Smooth muscle cell (in vitro differentiated cells): ENCODE measurements around the gene ZCCHC4. TPM values are rescaled to one million over a fixed set of nuclear protein-coding genes. Genes with fewer than 3 reads are reported as not detected.

Experiments used
- DNase-seq: peaks from one replicate; lab custom pipeline; 2025; ENCODE audit not compliant: unreplicated experiment; lab: John Stamatoyannopoulos, UW
- H2AFZ ChIP-seq: fragments of 200-600 bp; sonication (generic); 2 replicates; pipeline ENCODE4 v1.6.0; 2016; ENCODE audit warnings: antibody characterized with exemption, low read depth, mild to moderate bottlenecking
- H3F3A ChIP-seq: fragments of 200-600 bp; sonication (generic); 2 replicates; pipeline ENCODE4 v1.6.0; 2017; ENCODE audit warnings: antibody characterized with exemption, low read depth
- H3K27ac ChIP-seq: fragments of 200-600 bp; sonication (generic); 2 replicates; pipeline ENCODE4 v1.5.1; 2016; ENCODE audit warnings: low read depth, mild to moderate bottlenecking
- H3K27me3 ChIP-seq: fragments of 200-600 bp; sonication (generic); 2 replicates; pipeline ENCODE4 v1.6.1; 2016; ENCODE audit warnings: low read depth, mild to moderate bottlenecking
- H3K36me3 ChIP-seq: fragments of 200-600 bp; sonication (generic); 2 replicates; pipeline ENCODE4 v1.5.1; 2016; ENCODE audit warnings: low read depth
- H3K4me1 ChIP-seq: fragments of 200-600 bp; sonication (generic); 2 replicates; pipeline ENCODE4 v1.5.1; 2016; ENCODE audit warnings: low read depth
- H3K4me2 ChIP-seq: fragments of 200-600 bp; sonication (generic); 2 replicates; pipeline ENCODE4 v1.6.0; 2016; ENCODE audit warnings: mild to moderate bottlenecking
- H3K4me3 ChIP-seq: fragments of 200-600 bp; sonication (generic); 2 replicates; pipeline ENCODE4 v1.5.1; 2016; ENCODE audit warnings: mild to moderate bottlenecking
- H3K79me2 ChIP-seq: fragments of 200-600 bp; sonication (generic); 2 replicates; pipeline ENCODE4 v1.6.0; 2016; ENCODE audit warnings: low read depth, mild to moderate bottlenecking
- H3K9ac ChIP-seq: fragments of 200-600 bp; sonication (generic); 2 replicates; pipeline ENCODE4 v1.6.0; 2016; ENCODE audit warnings: low read depth
- H3K9me3 ChIP-seq: fragments of 200-600 bp; sonication (generic); replicated peaks from 2 replicates; pipeline ENCODE4 v1.5.1; 2016; ENCODE audit warnings: low read depth
- H4K20me1 ChIP-seq: fragments of 200-600 bp; sonication (generic); 2 replicates; pipeline ENCODE4 v1.6.0; 2016; ENCODE audit warnings: low read depth
- WGBS: methylation state at CpG from one replicate; pipeline ENCODE4 v1.1.7; 2016; ENCODE audit warnings: low lambda C conversion rate; 5-methylcytosine and 5-hydroxymethylcytosine counted together
- polyA plus RNA-seq: library from polyadenylated mRNA; unstranded; fragments of >200 nt; fragmentation: Nextera tagmentation; extraction: Ambion mirVana; gene quantifications from 2 replicates; pipeline ENCODE4 v1.2.1, GENCODE V29; 2016
- total RNA-seq: library from RNA; depleted of rRNA; stranded (reverse); fragments of >200 nt; gene quantifications from 2 replicates; pipeline ENCODE4 v1.2.3, GENCODE V29; 2014
- TF ChIP-seq, protein P1 (sequence below): fragments of 200-600 bp; sonication (generic); IDR thresholded peaks from 2 replicates; pipeline ENCODE4 v1.5.1; 2017; ENCODE audit warnings: borderline replicate concordance, mild to moderate bottlenecking, antibody characterized with exemption; ENCODE audit not compliant: insufficient read depth, poor library complexity, severe bottlenecking

The ZCCHC4 gene
- total and polyA plus RNA-seq, 2 experiments from 2014 or later: 11.9 to 14.1 TPM

DNA sequence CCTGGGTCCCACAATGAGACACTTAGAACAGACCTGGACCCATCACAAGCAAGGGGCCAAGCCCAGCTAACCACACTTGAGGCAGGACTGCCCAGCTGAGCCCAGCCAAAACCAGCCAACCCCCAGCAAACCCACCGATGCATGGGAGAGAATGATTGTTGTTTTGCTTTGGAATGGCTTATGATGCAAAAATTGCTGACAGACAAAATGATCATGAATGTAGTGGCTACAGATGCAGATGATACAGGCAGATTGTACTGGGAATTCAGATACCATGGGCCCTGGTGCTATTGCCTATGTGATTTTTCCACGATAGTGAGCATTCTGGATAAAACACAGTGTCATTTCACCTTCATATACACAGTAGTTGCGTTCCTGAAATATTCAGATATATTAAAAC, 9.0 kb upstream of the ZCCHC4 start:
- no peaks in the 10 kb centered on the region for H3K4me1 ChIP-seq
- H3K9me3 ChIP-seq: no peaks in the 10 kb centered on the region
- no peak overlapping the region for H3K4me2 ChIP-seq
- no peaks in the 10 kb centered on the region for H3K79me2 ChIP-seq
- no peaks in the 10 kb centered on the region for H4K20me1 ChIP-seq
- H3K9ac ChIP-seq: no peak overlapping the region
- H3K4me3 ChIP-seq: no peak overlapping the region
- 93% methylated on average over 3 of the region's 3 CpGs for WGBS
- TF ChIP-seq, protein P1, sequence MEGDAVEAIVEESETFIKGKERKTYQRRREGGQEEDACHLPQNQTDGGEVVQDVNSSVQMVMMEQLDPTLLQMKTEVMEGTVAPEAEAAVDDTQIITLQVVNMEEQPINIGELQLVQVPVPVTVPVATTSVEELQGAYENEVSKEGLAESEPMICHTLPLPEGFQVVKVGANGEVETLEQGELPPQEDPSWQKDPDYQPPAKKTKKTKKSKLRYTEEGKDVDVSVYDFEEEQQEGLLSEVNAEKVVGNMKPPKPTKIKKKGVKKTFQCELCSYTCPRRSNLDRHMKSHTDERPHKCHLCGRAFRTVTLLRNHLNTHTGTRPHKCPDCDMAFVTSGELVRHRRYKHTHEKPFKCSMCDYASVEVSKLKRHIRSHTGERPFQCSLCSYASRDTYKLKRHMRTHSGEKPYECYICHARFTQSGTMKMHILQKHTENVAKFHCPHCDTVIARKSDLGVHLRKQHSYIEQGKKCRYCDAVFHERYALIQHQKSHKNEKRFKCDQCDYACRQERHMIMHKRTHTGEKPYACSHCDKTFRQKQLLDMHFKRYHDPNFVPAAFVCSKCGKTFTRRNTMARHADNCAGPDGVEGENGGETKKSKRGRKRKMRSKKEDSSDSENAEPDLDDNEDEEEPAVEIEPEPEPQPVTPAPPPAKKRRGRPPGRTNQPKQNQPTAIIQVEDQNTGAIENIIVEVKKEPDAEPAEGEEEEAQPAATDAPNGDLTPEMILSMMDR: no peak
- no peaks in the 10 kb centered on the region for H3F3A ChIP-seq
- no peaks in the 10 kb centered on the region for H3K27me3 ChIP-seq
- no peak overlapping the region for H3K27ac ChIP-seq
- no peaks in the 10 kb centered on the region for H3K36me3 ChIP-seq
- H2AFZ ChIP-seq: no peak overlapping the region
- DNase-seq: no peak

DNA sequence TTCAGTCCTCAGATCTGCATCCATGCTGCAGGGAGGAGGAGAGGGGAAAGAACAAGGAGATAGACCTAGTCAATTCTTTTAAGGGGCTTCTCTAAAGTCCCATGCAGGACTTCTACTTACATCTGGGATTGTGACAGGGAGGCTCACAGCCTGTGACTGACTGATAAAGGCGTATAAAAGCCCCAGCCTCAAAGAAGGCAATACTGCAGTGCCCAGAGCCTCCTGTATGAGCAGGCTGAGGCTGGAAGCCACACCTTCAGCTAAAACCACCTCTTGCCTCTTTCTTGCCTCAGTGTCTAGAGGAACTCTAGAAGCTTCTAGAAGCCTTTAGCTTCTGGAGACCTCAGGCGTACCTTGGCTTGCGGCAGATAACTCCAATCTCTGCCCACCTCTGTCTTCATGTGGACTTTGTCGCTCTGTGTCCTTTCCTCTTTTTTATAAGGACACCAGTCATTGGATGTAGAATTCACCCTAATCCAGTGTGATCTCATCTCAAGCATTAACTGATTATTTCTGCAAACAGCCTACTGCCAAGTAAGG, 6.0 kb upstream of the ZCCHC4 start:
- H3K4me2 ChIP-seq: no peak overlapping the region
- no peak overlapping the region for H2AFZ ChIP-seq
- DNase-seq: no peak
- no peaks in the 10 kb centered on the region for H3K79me2 ChIP-seq
- H3K27me3 ChIP-seq: no peaks in the 10 kb centered on the region
- no peaks in the 10 kb centered on the region for H3K4me1 ChIP-seq
- no peak overlapping the region for H3K4me3 ChIP-seq
- H3F3A ChIP-seq: no peaks in the 10 kb centered on the region
- TF ChIP-seq, protein P1: no peak
- H3K36me3 ChIP-seq: no peaks in the 10 kb centered on the region
- H3K9me3 ChIP-seq: no peaks in the 10 kb centered on the region
- H3K9ac ChIP-seq: no peak overlapping the region
- no peaks in the 10 kb centered on the region for H4K20me1 ChIP-seq
- 74% methylated on average over 4 of the region's 4 CpGs for WGBS
- H3K27ac ChIP-seq: no peak overlapping the region

DNA sequence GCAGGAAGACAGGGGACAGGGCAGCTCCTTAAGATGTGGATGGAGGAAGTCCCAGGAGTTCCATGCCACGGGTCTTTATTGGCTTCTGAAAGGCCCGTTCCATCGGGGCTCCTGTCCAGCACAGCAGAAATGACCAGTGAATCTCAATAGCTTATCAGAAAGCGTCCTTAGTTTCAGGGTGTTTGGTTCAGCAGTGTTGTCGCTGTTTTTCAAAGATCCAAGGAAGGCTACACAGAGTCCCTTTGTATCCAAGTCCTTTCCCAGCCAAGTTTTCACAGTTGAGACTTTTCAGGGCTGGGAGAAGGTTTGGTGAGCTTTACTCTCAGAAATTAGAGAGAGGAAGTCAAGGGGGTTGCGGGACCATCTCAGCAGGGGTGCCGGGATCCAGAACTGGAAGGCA, 5.0 kb upstream of the ZCCHC4 start:
- Histone ChIP-seq H4K20me1 (no peaks in the 10 kb centered on the region), H3K4me1 (no peaks in the 10 kb centered on the region), H3K4me2 (no peak overlapping the region), H3K27ac (no peak overlapping the region), H3K79me2 (no peaks in the 10 kb centered on the region), H3K36me3 (no peaks in the 10 kb centered on the region), H3F3A (no peaks in the 10 kb centered on the region), H2AFZ (no peak overlapping the region), H3K27me3 (no peaks in the 10 kb centered on the region), H3K9ac (no peak overlapping the region), H3K9me3 (no peaks in the 10 kb centered on the region), H3K4me3 (no peak overlapping the region)
- WGBS: 88% methylated on average over 7 of the region's 7 CpGs
- DNase-seq: no peak
- TF ChIP-seq, protein P1: no peak

DNA sequence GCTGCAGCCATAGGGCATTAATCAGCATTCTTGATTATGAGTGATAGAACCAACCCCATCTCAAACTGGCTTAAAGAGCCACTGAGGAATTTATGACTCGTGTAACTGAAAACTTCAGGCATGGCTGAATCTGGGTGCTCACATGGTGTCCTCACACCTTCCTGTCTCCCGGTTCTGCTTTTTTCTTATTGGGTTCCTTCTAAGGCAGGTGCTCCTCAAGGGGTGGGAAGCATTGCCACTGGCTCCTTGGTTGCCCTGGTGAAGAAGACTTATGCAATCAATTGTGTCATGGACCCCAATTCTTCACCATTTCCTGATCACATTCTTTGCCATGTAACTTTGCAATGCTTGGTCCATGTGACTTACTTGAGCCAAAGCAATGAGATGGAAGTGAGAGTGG, 4.3 kb upstream of the ZCCHC4 start:
- Histone ChIP-seq H3K4me1 (no peaks in the 10 kb centered on the region), H3F3A (no peaks in the 10 kb centered on the region), H3K36me3 (no peaks in the 10 kb centered on the region), H3K9me3 (no peaks in the 10 kb centered on the region), H3K4me2 (no peak overlapping the region), H3K27me3 (no peaks in the 10 kb centered on the region), H3K4me3 (no peak overlapping the region), H3K27ac (no peak overlapping the region), H2AFZ (no peak overlapping the region), H3K9ac (no peak overlapping the region), H3K79me2 (no peaks in the 10 kb centered on the region), H4K20me1 (no peaks in the 10 kb centered on the region)
- DNase-seq: no peak
- TF ChIP-seq, protein P1: no peak
- WGBS: 87% methylated on average over 2 of the region's 2 CpGs
